Tibial nerve (tissue), 4 donors: ENCODE results near the gene PLXNB3. TPM values are rescaled to one million over a fixed set of nuclear protein-coding genes. Genes with fewer than 3 reads are reported as not detected.

Experiments
- total RNA-seq, 4 donors: library from RNA; depleted of rRNA; stranded (reverse); fragments of >200 nt; gene quantifications; one replicate each; pipeline ENCODE4 v1.1.0, GENCODE V29; 2016

PLXNB3 gene
- total RNA-seq, 4 donors from 2014 or later, result 45.4 to 77.7 (median 50.3) TPM

Other genes with a start within 250 kb of the PLXNB3 start
- not detected for gene ATP2B3, start 246.6 kb upstream of the PLXNB3 start, total RNA-seq
- gene CCNQ, start 165.1 kb upstream of the PLXNB3 start, total RNA-seq, result 10 to 100 TPM; 26.4 to 36.9 (median 32.2) TPM
- gene DUSP9, start 117.0 kb upstream of the PLXNB3 start, total RNA-seq, result not detected
- gene PNCK, start 90.4 kb upstream of the PLXNB3 start, total RNA-seq, result 1 to 10 TPM in 2 of 4 donors, under 1 TPM in 1, not detected in 1; 0.63 to 4.5 (median 3.6) TPM
- 10 to 100 TPM; 14.4 to 26.7 (median 21.9) TPM for gene SLC6A8, start 76.3 kb upstream of the PLXNB3 start, total RNA-seq
- 100 to 1,000 TPM in 3 of 4 donors, 10 to 100 TPM in 1; 99.0 to 126 (median 114) TPM for gene BCAP31, start 39.9 kb upstream of the PLXNB3 start, total RNA-seq
- gene ABCD1, start 39.4 kb upstream of the PLXNB3 start, total RNA-seq, result 10 to 100 TPM; 13.0 to 36.6 (median 15.0) TPM
- 1 to 10 TPM in 2 of 4 donors, under 1 TPM in 2; 0.87 to 5.1 (median 1.4) TPM for gene SRPK3, start 16.8 kb downstream of the PLXNB3 start, total RNA-seq
- gene IDH3G, start 30.1 kb downstream of the PLXNB3 start, total RNA-seq, result 100 to 1,000 TPM in 1 of 4 donors, 10 to 100 TPM in 3; 48.9 to 101 (median 83.2) TPM
- 100 to 1,000 TPM in 3 of 4 donors, 10 to 100 TPM in 1; 93.6 to 156 (median 131) TPM for gene SSR4, start 30.4 kb downstream of the PLXNB3 start, total RNA-seq
- gene PDZD4, start 66.3 kb downstream of the PLXNB3 start, total RNA-seq, result 10 to 100 TPM; 19.9 to 24.6 (median 21.2) TPM
- gene L1CAM, start 121.9 kb downstream of the PLXNB3 start, total RNA-seq, result 10 to 100 TPM; 23.7 to 53.7 (median 46.3) TPM
- gene AVPR2, start 140.4 kb downstream of the PLXNB3 start, total RNA-seq, result 1 to 10 TPM; 2.1 to 9.3 (median 5.7) TPM
- gene ARHGAP4, start 162.0 kb downstream of the PLXNB3 start, total RNA-seq, result 10 to 100 TPM; 23.0 to 90.9 (median 32.7) TPM
- 100 to 1,000 TPM in 1 of 4 donors, 10 to 100 TPM in 3; 48.0 to 152 (median 73.8) TPM for gene NAA10, start 170.8 kb downstream of the PLXNB3 start, total RNA-seq
- 10 to 100 TPM; 12.1 to 28.8 (median 17.8) TPM for gene RENBP, start 180.4 kb downstream of the PLXNB3 start, total RNA-seq
- 10 to 100 TPM; 42.6 to 52.2 (median 48.9) TPM for gene HCFC1, start 207.6 kb downstream of the PLXNB3 start, total RNA-seq
- 10 to 100 TPM in 2 of 4 donors, 1 to 10 TPM in 2; 4.2 to 16.4 (median 9.6) TPM for gene TMEM187, start 208.5 kb downstream of the PLXNB3 start, total RNA-seq